WTC11 (cell line): ENCODE measurements around the gene EXOSC2.

Source experiments
- IRF2 ChIP-seq: sonication (generic); formaldehyde crosslinking; IDR thresholded peaks from 2 replicates; pipeline ENCODE4 v1.8.0; 2022; ENCODE audit warnings: low read depth, missing genetic modification reagents, borderline replicate concordance
- TF ChIP-seq, protein P1 (sequence below): sonication (generic); formaldehyde crosslinking; IDR thresholded peaks from 2 replicates; pipeline ENCODE4 v1.8.1; 2023; ENCODE audit warnings: mild to moderate bottlenecking, missing genetic modification reagents, moderate library complexity

- no peak for TF ChIP-seq IRF2 (CRISPR knock-in tag)
- TF ChIP-seq, protein P1, sequence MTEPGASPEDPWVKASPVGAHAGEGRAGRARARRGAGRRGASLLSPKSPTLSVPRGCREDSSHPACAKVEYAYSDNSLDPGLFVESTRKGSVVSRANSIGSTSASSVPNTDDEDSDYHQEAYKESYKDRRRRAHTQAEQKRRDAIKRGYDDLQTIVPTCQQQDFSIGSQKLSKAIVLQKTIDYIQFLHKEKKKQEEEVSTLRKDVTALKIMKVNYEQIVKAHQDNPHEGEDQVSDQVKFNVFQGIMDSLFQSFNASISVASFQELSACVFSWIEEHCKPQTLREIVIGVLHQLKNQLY (CRISPR knock-in tag), result no peak
These were observed 43.3 kb downstream of the EXOSC2 start for GRCh38 chr9:130736834-130737233.
